DOHH2 (cell line): ENCODE results near the gene TYW3.
A peak's percentile ranks its signal among the peaks of the same experiment; 100 is the strongest.

ENCODE experiments used
- H3F3A ChIP-seq: fragments of 200-600 bp; sonication (generic), shearing (Covaris generic); 2 replicates; pipeline ENCODE4 v1.6.0; 2016; ENCODE audit warnings: antibody characterized with exemption, mild to moderate bottlenecking; ENCODE audit not compliant: control insufficient read depth, insufficient read depth
- H3K27ac ChIP-seq: fragments of 200-600 bp; sonication (generic); 2 replicates; pipeline ENCODE4 v1.5.1; 2014; ENCODE audit warnings: low read depth, mild to moderate bottlenecking, low read length, moderate library complexity
- H3K27me3 ChIP-seq: fragments of 200-600 bp; sonication (generic); 2 replicates; pipeline ENCODE4 v1.6.1; 2014; ENCODE audit warnings: mild to moderate bottlenecking, low read length, mixed read lengths; ENCODE audit not compliant: control insufficient read depth
- H3K36me3 ChIP-seq: fragments of 200-600 bp; sonication (generic); 2 replicates; pipeline ENCODE4 v1.6.1; 2014; ENCODE audit warnings: mild to moderate bottlenecking, low read length, moderate library complexity, mixed read lengths; ENCODE audit not compliant: control insufficient read depth
- H3K4me1 ChIP-seq: fragments of 200-600 bp; sonication (generic); 2 replicates; pipeline ENCODE4 v1.6.1; 2014; ENCODE audit warnings: mild to moderate bottlenecking, low read length, mixed read lengths; ENCODE audit not compliant: control insufficient read depth
- H3K4me2 ChIP-seq: fragments of 200-600 bp; sonication (generic); 2 replicates; pipeline ENCODE4 v1.6.0; 2014; ENCODE audit warnings: mild to moderate bottlenecking, low read length, moderate library complexity
- H3K4me3 ChIP-seq: fragments of 200-600 bp; sonication (generic); 2 replicates; pipeline ENCODE4 v1.5.1; 2014; ENCODE audit warnings: mild to moderate bottlenecking, low read length, mixed read lengths
- H3K79me2 ChIP-seq: fragments of 200-600 bp; sonication (generic); 2 replicates; pipeline ENCODE4 v1.6.1; 2014; ENCODE audit warnings: mild to moderate bottlenecking, low read length, mixed read lengths; ENCODE audit not compliant: control insufficient read depth
- H3K9me2 ChIP-seq: fragments of 200-600 bp; sonication (generic); replicated peaks from 2 replicates; pipeline ENCODE4 v1.6.1; 2014; ENCODE audit warnings: mild to moderate bottlenecking, low read length, mixed read lengths; ENCODE audit not compliant: control insufficient read depth
- H3K9me3 ChIP-seq: fragments of 200-600 bp; sonication (generic); 2 replicates; pipeline ENCODE4 v1.6.1; 2014; ENCODE audit warnings: antibody characterized with exemption, low read length, mixed read lengths; ENCODE audit not compliant: control insufficient read depth, insufficient read depth
- H4K20me1 ChIP-seq: fragments of 200-600 bp; sonication (generic); 2 replicates; pipeline ENCODE4 v1.6.0; 2014; ENCODE audit warnings: low read depth, mild to moderate bottlenecking, antibody characterized with exemption, low read length, moderate library complexity; ENCODE audit not compliant: control insufficient read depth, insufficient read depth
- CTCF ChIP-seq: fragments of 200-600 bp; sonication (generic); IDR thresholded peaks from one replicate; pipeline ENCODE4 v1.5.1; 2014; ENCODE audit warnings: antibody characterized with exemption, mild to moderate bottlenecking, low read depth, low read length; ENCODE audit not compliant: poor library complexity, severe bottlenecking
- EZH2phosphoT487 ChIP-seq: fragments of 200-600 bp; sonication (generic); IDR thresholded peaks from 2 replicates; pipeline ENCODE4 v1.6.1; 2017; ENCODE audit warnings: borderline replicate concordance, mild to moderate bottlenecking, antibody characterized with exemption, low read length, moderate library complexity, mixed read lengths

The TYW3 gene, protein sequence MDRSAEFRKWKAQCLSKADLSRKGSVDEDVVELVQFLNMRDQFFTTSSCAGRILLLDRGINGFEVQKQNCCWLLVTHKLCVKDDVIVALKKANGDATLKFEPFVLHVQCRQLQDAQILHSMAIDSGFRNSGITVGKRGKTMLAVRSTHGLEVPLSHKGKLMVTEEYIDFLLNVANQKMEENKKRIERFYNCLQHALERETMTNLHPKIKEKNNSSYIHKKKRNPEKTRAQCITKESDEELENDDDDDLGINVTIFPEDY

DNA sequence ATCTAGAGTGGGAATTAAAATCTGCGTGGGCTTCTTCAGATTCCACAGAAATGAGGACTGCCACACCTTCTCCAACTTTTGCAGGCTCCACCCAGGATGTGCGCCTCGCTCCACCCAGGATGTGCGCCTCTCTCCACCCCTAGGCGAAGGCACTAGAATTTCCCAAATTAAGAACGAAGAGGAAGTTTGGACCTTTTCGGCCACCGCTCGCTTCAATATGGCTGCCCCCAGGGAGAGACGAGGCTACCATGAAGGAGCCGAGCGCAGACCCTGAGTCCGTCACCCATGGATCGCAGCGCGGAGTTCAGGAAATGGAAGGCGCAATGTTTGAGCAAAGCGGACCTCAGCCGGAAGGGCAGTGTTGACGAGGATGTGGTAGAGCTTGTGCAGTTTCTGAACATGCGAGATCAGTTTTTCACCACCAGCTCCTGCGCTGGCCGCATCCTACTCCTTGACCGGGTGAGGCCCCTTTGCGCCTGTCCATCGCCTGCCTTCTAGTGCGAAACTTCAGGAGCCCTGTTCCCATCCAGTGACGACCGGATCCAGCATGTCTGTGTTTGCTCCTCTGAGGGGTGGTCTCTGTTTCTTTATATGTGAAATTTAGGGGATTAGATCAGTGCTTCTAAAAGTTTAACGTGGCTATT is at the start of gene TYW3, which contains the start of gene CRYZ:
Gene TYW3 (plus strand): TSS at position 193 of the 644 bp plus-strand sequence. CDS start 93 bp downstream, at position 286.
Gene CRYZ (minus strand): TSS at position 91 of the 644 bp plus-strand sequence. CDS start 8,229 bp downstream, outside the sequence.
- H3K27ac ChIP-seq, result peak within 1 kb of the TSS; percentile 85
- peaks cover 6% of the 10 kb centered on the region; the same call in 1 of the 2 replicates for H3F3A ChIP-seq
- no peaks in the 10 kb centered on the region for H3K27me3 ChIP-seq
- no peaks in the 10 kb centered on the region for H3K9me3 ChIP-seq
- H3K4me2 ChIP-seq, result peak within 1 kb of the TSS; percentile 91
- no peaks in the 10 kb centered on the region for H3K9me2 ChIP-seq
- peak within 1 kb of the TSS; percentile 98 for H3K4me3 ChIP-seq
- H4K20me1 ChIP-seq, result no peaks in the 10 kb centered on the region
- peaks cover 23% of the 10 kb centered on the region for H3K4me1 ChIP-seq
- H3K36me3 ChIP-seq, result peaks cover 38% of the 10 kb centered on the region
- TF ChIP-seq EZH2phosphoT487, result no peak
- no peak for TF ChIP-seq CTCF
- peaks cover 46% of the 10 kb centered on the region for H3K79me2 ChIP-seq

DNA sequence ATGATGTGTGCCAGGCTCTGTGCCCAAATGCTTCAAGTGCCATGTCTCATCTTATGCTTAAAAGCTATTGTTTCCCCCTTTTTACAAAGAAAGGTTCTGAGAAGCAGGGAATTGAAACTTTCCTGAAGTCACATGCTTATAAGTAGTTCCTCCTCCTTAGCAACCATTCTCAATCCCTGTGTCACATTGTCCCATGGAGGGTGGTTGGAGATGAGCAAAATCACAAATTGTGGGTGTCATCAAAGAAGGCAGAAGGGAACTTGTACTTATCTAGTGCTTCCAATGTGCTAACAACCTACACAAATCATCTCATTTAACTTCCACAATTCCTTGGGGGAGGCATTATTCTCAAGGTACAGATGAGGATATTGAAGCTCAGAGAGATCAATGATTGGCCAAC is 49.3 kb upstream of the TYW3 start:
- Histone ChIP-seq H3K79me2 (no peaks in the 10 kb centered on the region), H3F3A (no peaks in the 10 kb centered on the region), H3K27me3 (peaks cover 8% of the 10 kb centered on the region), H3K27ac (no peak overlapping the region), H3K4me2 (no peak overlapping the region), H3K9me2 (no peaks in the 10 kb centered on the region), H3K4me1 (no peaks in the 10 kb centered on the region), H3K4me3 (no peak overlapping the region), H3K9me3 (no peaks in the 10 kb centered on the region), H3K36me3 (no peaks in the 10 kb centered on the region), H4K20me1 (no peaks in the 10 kb centered on the region)
- no peak for TF ChIP-seq EZH2phosphoT487
- no peak for TF ChIP-seq CTCF

- Histone ChIP-seq H3K9me2 (no peaks in the 10 kb centered on the region), H4K20me1 (no peaks in the 10 kb centered on the region), H3K79me2 (no peaks in the 10 kb centered on the region), H3K9me3 (no peaks in the 10 kb centered on the region), H3K4me1 (no peaks in the 10 kb centered on the region), H3K4me3 (no peak overlapping the region), H3K4me2 (no peak overlapping the region), H3F3A (no peaks in the 10 kb centered on the region), H3K36me3 (no peaks in the 10 kb centered on the region), H3K27ac (no peak overlapping the region), H3K27me3 (peaks cover 8% of the 10 kb centered on the region)
- TF ChIP-seq CTCF (no peak), EZH2phosphoT487 (no peak)
Observed at GRCh38 chr1:74684301-74684700, 48.7 kb upstream of the TYW3 start.
